CD14-positive monocyte (primary cell): ENCODE data around the gene ZEB2. TPM values are rescaled to one million over a fixed set of nuclear protein-coding genes. Genes with fewer than 3 reads are reported as not detected.

ENCODE experiments used
- DNase-seq, 3 donors: peaks; one replicate each; pipeline ENCODE4 v3.0.0-alpha.2; 2011 to 2022
- H2AFZ ChIP-seq: 2 replicates; pipeline ENCODE4 v1.6.0; 2012; ENCODE audit warnings: mild to moderate bottlenecking, low read depth, low read length, inconsistent platforms; ENCODE audit not compliant: insufficient read depth, poor library complexity, severe bottlenecking
- H3K27ac ChIP-seq, 2 donors: 1 replicate in 1 of 2; 2 replicates in 1 of 2; pipeline ENCODE4 v1.5.1; 2012 to 2013; ENCODE audit warnings: low read length in 2 of 2, control low read depth in 1 of 2, inconsistent platforms in 1 of 2, low read depth in 1 of 2, mild to moderate bottlenecking in 1 of 2
- H3K27me3 ChIP-seq, 2 donors: one replicate each; pipeline versions ENCODE4 v1.6.0 to v1.6.1; 2011 to 2013; ENCODE audit warnings: low read length in 2 of 2; ENCODE audit not compliant: control insufficient read depth in 2 of 2, insufficient read depth in 2 of 2
- H3K36me3 ChIP-seq, 2 donors: replicated peaks in 1 of 2; 1 replicate in 1 of 2; 2 replicates in 1 of 2; pipeline versions ENCODE4 v1.5.1 to v1.6.1; 2012 to 2013; ENCODE audit warnings: low read length in 2 of 2, control low read depth in 1 of 2, inconsistent platforms in 1 of 2, mild to moderate bottlenecking in 1 of 2; ENCODE audit not compliant: insufficient read depth in 2 of 2, control insufficient read depth in 1 of 2
- H3K4me1 ChIP-seq, 2 donors: 1 replicate in 1 of 2; 2 replicates in 1 of 2; pipeline versions ENCODE4 v1.5.1 to v1.6.1; 2012 to 2013; ENCODE audit warnings: low read length in 2 of 2, control low read depth in 1 of 2, inconsistent platforms in 1 of 2, mild to moderate bottlenecking in 1 of 2, moderate library complexity in 1 of 2; ENCODE audit not compliant: insufficient read depth in 2 of 2, control insufficient read depth in 1 of 2
- H3K4me2 ChIP-seq: replicated peaks from 2 replicates; pipeline ENCODE3; 2012; ENCODE audit warnings: low read length, moderate library complexity, mild to moderate bottlenecking; ENCODE audit not compliant: poor library complexity, severe bottlenecking; ENCODE audit errors: extremely low read depth
- H3K4me3 ChIP-seq, 3 experiments: fragments of 200-600 bp in 1 of 3; sonication (generic) in 1 of 3; replicated peaks in 1 of 3; 1 replicate in 2 of 3; 2 replicates in 1 of 3; pipeline ENCODE4 v1.5.1; 2011 to 2013; ENCODE audit warnings: low read length in 3 of 3, mild to moderate bottlenecking in 3 of 3, control low read depth in 2 of 3, low read depth in 2 of 3, inconsistent platforms in 1 of 3, moderate library complexity in 1 of 3
- H3K79me2 ChIP-seq: 2 replicates; pipeline ENCODE4 v1.6.0; 2012; ENCODE audit warnings: mild to moderate bottlenecking, control low read depth, inconsistent platforms, low read length, moderate library complexity; ENCODE audit not compliant: insufficient read depth
- H3K9ac ChIP-seq: 2 replicates; pipeline ENCODE4 v1.6.0; 2017; ENCODE audit warnings: low read length, mild to moderate bottlenecking; ENCODE audit not compliant: insufficient read depth, poor library complexity, severe bottlenecking
- H3K9me3 ChIP-seq, 2 donors: replicated peaks in 1 of 2; 1 replicate in 1 of 2; 2 replicates in 1 of 2; pipeline versions ENCODE4 v1.5.1 to v1.6.1; 2012 to 2013; ENCODE audit warnings: low read length in 2 of 2, control low read depth in 1 of 2; ENCODE audit not compliant: control insufficient read depth in 1 of 2, insufficient read depth in 1 of 2
- H4K20me1 ChIP-seq: 2 replicates; pipeline ENCODE4 v1.6.0; 2012; ENCODE audit warnings: mild to moderate bottlenecking, low read length, control low read depth, moderate library complexity; ENCODE audit not compliant: insufficient read depth
- H3K27ac Mint-ChIP-seq, 7 donors: one replicate each; pipeline ENCODE4 v1.8.0; 2020; ENCODE audit warnings: mild to moderate bottlenecking in 7 of 7, mixed read lengths in 7 of 7, moderate library complexity in 6 of 7, inconsistent platforms in 2 of 7
- H3K27me3 Mint-ChIP-seq, 3 donors: one replicate each; pipeline ENCODE4 v1.8.0; 2021 to 2022; ENCODE audit warnings: low read depth in 3 of 3, mild to moderate bottlenecking in 3 of 3, mixed read lengths in 3 of 3, moderate library complexity in 3 of 3, inconsistent platforms in 1 of 3
- H3K36me3 Mint-ChIP-seq, 2 donors: one replicate each; pipeline ENCODE4 v1.8.0; 2020; ENCODE audit warnings: mixed read lengths in 2 of 2, inconsistent platforms in 1 of 2, mild to moderate bottlenecking in 1 of 2
- H3K4me1 Mint-ChIP-seq: one replicate; pipeline ENCODE4 v1.8.0; 2020; ENCODE audit warnings: mild to moderate bottlenecking, mixed read lengths
- H3K4me3 Mint-ChIP-seq, 2 donors: one replicate each; pipeline ENCODE4 v1.8.0; 2020; ENCODE audit warnings: mild to moderate bottlenecking in 2 of 2, mixed read lengths in 2 of 2, moderate library complexity in 1 of 2
- H3K9me3 Mint-ChIP-seq, 7 donors: one replicate each; pipeline ENCODE4 v1.8.0; 2020 to 2022; ENCODE audit warnings: mixed read lengths in 7 of 7, mild to moderate bottlenecking in 6 of 7, moderate library complexity in 6 of 7, inconsistent platforms in 2 of 7
- CTCF ChIP-seq: fragments of 200-600 bp; IDR thresholded peaks from one replicate; pipeline ENCODE4 v1.8.0; 2022; ENCODE audit warnings: antibody characterized with exemption, mild to moderate bottlenecking
- WGBS: methylation state at CpG from one replicate; pipeline ENCODE4 v1.1.5; 2013; ENCODE audit warnings: missing lambda C conversion rate; ENCODE audit not compliant: insufficient coverage; 5-methylcytosine and 5-hydroxymethylcytosine counted together
- intact Hi-C, 2 donors: fragments of 100-400 bp; cut with micrococcal nuclease; formaldehyde crosslinking; loops; one replicate each; pipeline versions ENCODE4 v1.15.0 to v1.15.1; 2023
- polyA plus RNA-seq, 3 donors: library from polyadenylated mRNA; depleted of rRNA in 1 of 3; unstranded in 2 of 3; stranded (reverse) in 1 of 3; fragments of 300-500 nt in 2 of 3; fragments of >200 nt in 1 of 3; fragmentation: Illumina TruSeq in 2 of 3; gene quantifications; 1 replicate in 2 of 3; 2 replicates in 1 of 3; pipeline ENCODE4 v1.2.3, GENCODE V29; 2012 to 2021
- small RNA-seq: library from RNA; depleted of rRNA; stranded (forward); fragments of <200 nt; gene quantifications from one replicate; pipeline ENCODE3, GENCODE V24; 2012; ENCODE audit warnings: low read depth; ENCODE audit not compliant: insufficient read length

Gene ZEB2
- polyA plus RNA-seq, 3 donors: 76.8 to 325 (median 93.8) TPM

- H3K9me3 Mint-ChIP-seq: peaks cover 0 to 6% (median 0%) of the 10 kb centered on the region in 7 donors
- Histone ChIP-seq H3K27ac (no peak overlapping the region), H2AFZ (no peak overlapping the region), H3K79me2 (peaks cover 8% of the 10 kb centered on the region), H3K4me1 (peaks cover 16 to 20% of the 10 kb centered on the region in 2 donors), H3K27me3 (peaks cover 16% of the 10 kb centered on the region in 2 donors), H3K9me3 (no peaks in the 10 kb centered on the region), H3K9ac (no peak overlapping the region), H3K4me3 (no peak overlapping the region), H4K20me1 (no peaks in the 10 kb centered on the region), H3K36me3 (no peaks in the 10 kb centered on the region), H3K4me2 (no peak overlapping the region)
- peaks cover 21% of the 10 kb centered on the region for H3K4me1 Mint-ChIP-seq
- WGBS: 20% methylated on average over 1 of the region's 4 CpGs
- no peak overlapping the region for H3K27ac Mint-ChIP-seq
- DNase-seq: no peak
- H3K27me3 Mint-ChIP-seq: peaks cover 3 to 19% (median 11%) of the 10 kb centered on the region in 3 donors
- no peak for TF ChIP-seq CTCF
- intact Hi-C loops: no loop called here
- H3K36me3 Mint-ChIP-seq: peaks cover 0 to 1% of the 10 kb centered on the region in 2 donors
- H3K4me3 Mint-ChIP-seq: no peak overlapping the region
Measured at GRCh38 chr2:144334551-144334950, 185.4 kb downstream of the ZEB2 start.

Small RNA genes within 50 kb of the gene (small RNA-seq; reads per million reads assigned to genes)
- not detected for gene RF01987
